Measurements from ENCODE around the gene TMEM175.

TMEM175 gene

GRCh38 chr4:955931-956381 lies 23.7 kb downstream of the TMEM175 start (continued):
- TF ChIP-seq PRDM6 (tag by site-specific recombination; IDR thresholded peaks at IDR 0.05) (no peak), ZBTB8A (tag by site-specific recombination; IDR thresholded peaks at IDR 0.05) (no peak)

- POLR2A ChIA-PET: no interaction called here
- H3K27ac ChIP-seq (ENCODE audit: extremely low read depth, low read depth, low read length): no peak overlapping the region
- H3K4me3 ChIP-seq (ENCODE audit: low read depth, low read length): no peak overlapping the region
- no peaks in the 10 kb centered on the region for H3K4me1 ChIP-seq (ENCODE audit: control insufficient read depth, insufficient read depth, low read length)
- no peaks in the 10 kb centered on the region for H3K9me3 ChIP-seq (ENCODE audit: control insufficient read depth, insufficient read depth, low read depth, low read length)
- H3K36me3 ChIP-seq (ENCODE audit: control insufficient read depth in 2 of 2, insufficient read depth in 1 of 2, low read length in 2 of 2): peaks cover 0 to 44% of the 10 kb centered on the region in 2 experiments; a peak in 1 of 3 replicates
- TF ChIP-seq ZNF654 (tag by site-specific recombination; IDR thresholded peaks at IDR 0.05; ENCODE audit: low read depth): no peak
- no peak for TF ChIP-seq ELK4 (IDR thresholded peaks at IDR 0.05; ENCODE audit: borderline replicate concordance, low read depth, low read length)
- no peak for TF ChIP-seq ZBTB8A (tag by site-specific recombination; IDR thresholded peaks at IDR 0.05)
- no peak for TF ChIP-seq TRIM28 (IDR thresholded peaks at IDR 0.05; ENCODE audit: borderline replicate concordance, low read length)
- TF ChIP-seq ZNF202 (tag by site-specific recombination; IDR thresholded peaks at IDR 0.05; ENCODE audit: borderline replicate concordance): no peak
- TF ChIP-seq ZBTB6 (tag by site-specific recombination; IDR thresholded peaks at IDR 0.05): no peak
- TF ChIP-seq ZNF692 (tag by site-specific recombination; IDR thresholded peaks at IDR 0.05): no peak
- TF ChIP-seq ZBTB11 (tag by site-specific recombination; conservative IDR thresholded peaks at IDR 0.05; ENCODE audit: low read depth): no peak
- no peak for TF ChIP-seq ZSCAN4 (tag by site-specific recombination; IDR thresholded peaks at IDR 0.05)
- no peak for TF ChIP-seq WT1 (tag by site-specific recombination; IDR thresholded peaks at IDR 0.05)
- no peak for TF ChIP-seq ZNF239 (tag by site-specific recombination; IDR thresholded peaks at IDR 0.05)
- CTCF ChIA-PET: no interaction called here
Observed at GRCh38 chr4:956531-957230, 24.4 kb downstream of the TMEM175 start.

Measured in HEK293 (cell line).